SK-N-MC (cell line): ENCODE results near the gene ADAMTS6.

Experiments used
- EZH2 ChIP-seq: fragments of 200-600 bp; sonication (generic); IDR thresholded peaks from one replicate; pipeline ENCODE4 v1.6.1; 2017; ENCODE audit warnings: antibody characterized with exemption
- FOXP2 ChIP-seq: optimal IDR thresholded peaks from 2 replicates; pipeline ENCODE3; 2011; ENCODE audit warnings: mild to moderate bottlenecking, moderate library complexity; ENCODE audit not compliant: insufficient read depth; ENCODE audit errors: extremely low read length, control extremely low read depth
- POLR2AphosphoS5 ChIP-seq: IDR thresholded peaks from 2 replicates; pipeline ENCODE4 v1.6.1; 2012; ENCODE audit warnings: mild to moderate bottlenecking, low read depth, low read length, borderline replicate concordance

DNA sequence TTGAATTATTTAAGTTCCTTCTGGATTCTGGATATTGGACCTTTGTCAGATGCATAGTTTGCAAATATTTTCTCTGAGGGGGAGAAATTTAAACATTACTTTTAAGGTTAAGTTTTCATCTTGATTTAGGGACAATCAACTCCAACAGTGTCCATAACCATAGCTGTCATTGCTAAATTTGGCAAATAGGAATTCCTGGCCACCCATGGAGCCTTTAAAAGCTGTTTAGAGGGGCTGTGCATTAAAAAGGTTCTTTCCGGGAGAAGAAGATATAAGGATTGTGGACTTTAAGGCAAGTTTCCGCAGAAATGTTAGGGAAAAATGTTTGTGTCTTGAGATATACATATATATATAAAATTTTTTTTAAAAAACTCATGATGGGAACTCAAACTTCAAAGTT lies 339.7 kb downstream of the ADAMTS6 start:
- TF ChIP-seq POLR2AphosphoS5 (no peak), EZH2 (no peak), FOXP2 (no peak)
